ENCODE data around the gene KIAA1614. TPM values are rescaled to one million over a fixed set of nuclear protein-coding genes. Genes with fewer than 3 reads are reported as not detected.

Gene KIAA1614
- total and polyA plus RNA-seq, 10 of the 15 experiments (the other 5 are each of a cell fraction or from before 2014, with no cell fraction given): 0.03 to 1.0 (median 0.26) TPM; not detected in 1

DNA sequence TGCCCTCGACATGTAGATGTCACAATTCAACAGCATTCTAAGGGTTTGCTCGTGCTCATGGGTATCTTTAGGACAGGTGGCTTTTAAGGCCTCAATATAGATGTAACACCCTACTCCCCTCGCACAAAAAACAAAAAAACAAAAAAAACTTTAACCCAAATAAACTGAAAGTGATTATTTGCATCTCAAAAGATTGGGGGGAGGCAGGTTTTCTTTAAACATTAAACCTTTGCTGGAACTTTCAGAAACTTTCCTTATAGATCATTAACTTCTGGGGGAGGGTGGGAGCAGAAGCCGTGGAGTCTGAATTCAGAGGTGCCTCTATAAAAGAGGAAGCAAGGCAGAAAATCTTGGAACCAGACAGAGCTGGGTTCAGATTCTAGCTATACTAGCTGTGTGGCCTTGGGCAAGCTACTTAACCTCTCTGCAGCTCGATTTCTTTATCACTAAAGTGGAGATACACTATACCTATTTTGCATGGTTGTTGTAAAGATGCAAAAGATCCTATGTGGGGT is 3.2 kb upstream of the KIAA1614 start (continued):
- TF ChIP-seq NR2C2 (IDR thresholded peaks at IDR 0.05; ENCODE audit: borderline replicate concordance, control insufficient read depth, insufficient read length, low read depth) (no peak), NFIC (IDR thresholded peaks at IDR 0.05; ENCODE audit: low read depth, low read length) (no peak), IKZF2 (IDR thresholded peaks at IDR 0.05) (peak; percentile 6 to 30; a peak in 1 of 4 replicates), CREB1 (IDR thresholded peaks at IDR 0.05; ENCODE audit: low read depth) (no peak), RELB (IDR thresholded peaks at IDR 0.05; ENCODE audit: low read depth) (peak; percentile 70; the same call in 1 of the 2 replicates), NBN (IDR thresholded peaks at IDR 0.05) (peak; percentile 87; the same call in 1 of the 2 replicates), WRNIP1 (IDR thresholded peaks at IDR 0.05; ENCODE audit: borderline replicate concordance, low read depth, low read length) (no peak), ZSCAN29 (IDR thresholded peaks at IDR 0.05) (no peak)

GRCh38 chr1:180911640-180912191 is 981 bp upstream of the KIAA1614 start:
- SMC1A ChIA-PET (ENCODE audit: uncharacterized antibody, unreplicated experiment): interaction anchor here (0.9 to 19.3 kb wide), 11 partner anchors 14 to 276 kb away, joined by 3 to 304 read pairs (median 4); no protein-coding TSS in a partner anchor
- ATAC-seq: peak; percentile 25
- WGBS (ENCODE audit: insufficient coverage, insufficient replicate concordance, low lambda C conversion rate, missing lambda C conversion rate): 42% methylated on average over 17 of the region's 17 CpGs
- Histone ChIP-seq H2AFZ (ENCODE audit: control insufficient read depth, low read depth, low read length) (no peak overlapping the region), H3K36me3 (ENCODE audit: control insufficient read depth in 2 of 2, insufficient read depth in 2 of 2, low read length in 1 of 2) (no peaks in the 10 kb centered on the region), H3K79me2 (ENCODE audit: control insufficient read depth, insufficient read depth, low read length) (no peaks in the 10 kb centered on the region), H4K20me1 (ENCODE audit: control insufficient read depth, insufficient read depth) (no peaks in the 10 kb centered on the region), H3K9ac (ENCODE audit: control insufficient read depth, insufficient read depth, low read length) (no peak overlapping the region), H3K4me2 (ENCODE audit: control insufficient read depth, insufficient read depth) (peak overlapping the region; percentile 49), H3K4me1 (ENCODE audit: control insufficient read depth, insufficient read depth, low read length) (peaks cover 22% of the 10 kb centered on the region), H3K27ac (ENCODE audit: control insufficient read depth, insufficient read depth) (no peak overlapping the region), H3K4me3 (peak overlapping the region; percentile 61), H3K27me3 (replicated peaks in 1 of 2; ENCODE audit: control insufficient read depth in 2 of 2, insufficient read depth in 2 of 2, low read length in 1 of 2) (peaks cover 0 to 3% of the 10 kb centered on the region in 2 experiments; a peak in 1 of 4 replicates), H3K9me3 (replicated peaks; ENCODE audit: control insufficient read depth, insufficient read depth, low read length) (no peaks in the 10 kb centered on the region)
- CTCF ChIA-PET: interaction anchor here (0.6 to 19.8 kb wide), 10 partner anchors 9 to 241 kb away, joined by 3 to 344 read pairs (median 4); no protein-coding TSS in a partner anchor
- intact Hi-C loops (cut with micrococcal nuclease; ENCODE audit: unreplicated experiment): no loop called here
- POLR2A ChIA-PET: interaction anchor here (0.5 to 1.5 kb wide), 5 partner anchors 15 to 179 kb away, joined by 3 to 4 read pairs (median 3); no protein-coding TSS in a partner anchor
- in situ Hi-C loops (cut with MboI): no loop called here
- RAD21 ChIA-PET (ENCODE audit: unreplicated experiment): interaction anchor here (0.7 to 16.7 kb wide), 8 partner anchors 9 to 409 kb away, joined by 3 to 215 read pairs (median 6); partner anchors contain the start of gene ACBD6
- DNase-seq (ENCODE audit: low read depth, low spot score): no peak
- no peak for FAIRE-seq
- TSS peak; percentile 71 for BruUV-seq (replicated peaks)
- no peak for TF ChIP-seq PML (IDR thresholded peaks at IDR 0.05; ENCODE audit: low read length)
- TF ChIP-seq, protein P1, sequence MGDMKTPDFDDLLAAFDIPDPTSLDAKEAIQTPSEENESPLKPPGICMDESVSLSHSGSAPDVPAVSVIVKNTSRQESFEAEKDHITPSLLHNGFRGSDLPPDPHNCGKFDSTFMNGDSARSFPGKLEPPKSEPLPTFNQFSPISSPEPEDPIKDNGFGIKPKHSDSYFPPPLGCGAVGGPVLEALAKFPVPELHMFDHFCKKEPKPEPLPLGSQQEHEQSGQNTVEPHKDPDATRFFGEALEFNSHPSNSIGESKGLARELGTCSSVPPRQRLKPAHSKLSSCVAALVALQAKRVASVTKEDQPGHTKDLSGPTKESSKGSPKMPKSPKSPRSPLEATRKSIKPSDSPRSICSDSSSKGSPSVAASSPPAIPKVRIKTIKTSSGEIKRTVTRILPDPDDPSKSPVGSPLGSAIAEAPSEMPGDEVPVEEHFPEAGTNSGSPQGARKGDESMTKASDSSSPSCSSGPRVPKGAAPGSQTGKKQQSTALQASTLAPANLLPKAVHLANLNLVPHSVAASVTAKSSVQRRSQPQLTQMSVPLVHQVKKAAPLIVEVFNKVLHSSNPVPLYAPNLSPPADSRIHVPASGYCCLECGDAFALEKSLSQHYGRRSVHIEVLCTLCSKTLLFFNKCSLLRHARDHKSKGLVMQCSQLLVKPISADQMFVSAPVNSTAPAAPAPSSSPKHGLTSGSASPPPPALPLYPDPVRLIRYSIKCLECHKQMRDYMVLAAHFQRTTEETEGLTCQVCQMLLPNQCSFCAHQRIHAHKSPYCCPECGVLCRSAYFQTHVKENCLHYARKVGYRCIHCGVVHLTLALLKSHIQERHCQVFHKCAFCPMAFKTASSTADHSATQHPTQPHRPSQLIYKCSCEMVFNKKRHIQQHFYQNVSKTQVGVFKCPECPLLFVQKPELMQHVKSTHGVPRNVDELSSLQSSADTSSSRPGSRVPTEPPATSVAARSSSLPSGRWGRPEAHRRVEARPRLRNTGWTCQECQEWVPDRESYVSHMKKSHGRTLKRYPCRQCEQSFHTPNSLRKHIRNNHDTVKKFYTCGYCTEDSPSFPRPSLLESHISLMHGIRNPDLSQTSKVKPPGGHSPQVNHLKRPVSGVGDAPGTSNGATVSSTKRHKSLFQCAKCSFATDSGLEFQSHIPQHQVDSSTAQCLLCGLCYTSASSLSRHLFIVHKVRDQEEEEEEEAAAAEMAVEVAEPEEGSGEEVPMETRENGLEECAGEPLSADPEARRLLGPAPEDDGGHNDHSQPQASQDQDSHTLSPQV (IDR thresholded peaks at IDR 0.05): peak; percentile 97
- TF ChIP-seq ZNF687 (IDR thresholded peaks at IDR 0.05): peak; percentile 93
- no peak for TF ChIP-seq ZBED1 (IDR thresholded peaks at IDR 0.05; ENCODE audit: borderline replicate concordance)
- TF ChIP-seq LARP7 (IDR thresholded peaks at IDR 0.05): 0 out of 2 replicates have a peak, but pooled peaks have one; percentile 18

Measured in GM12878 (cell line).